Neural crest cell (in vitro differentiated cells): Measurements from ENCODE around the gene CLEC16A. TPM values are rescaled to one million over a fixed set of nuclear protein-coding genes. Genes with fewer than 3 reads are reported as not detected.

Experiments
- DNase-seq: peaks from one replicate; pipeline ENCODE4 v3.0.0; 2021; ENCODE audit warnings: low read depth, mixed read lengths, low spot score
- H3K27ac Mint-ChIP-seq: one replicate; pipeline ENCODE4 v1.8.0; 2021; ENCODE audit warnings: mild to moderate bottlenecking, mixed read lengths; ENCODE audit not compliant: unreplicated experiment
- H3K27me3 Mint-ChIP-seq: 2 replicates; pipeline ENCODE4 v1.8.0; 2021; ENCODE audit warnings: low read depth, mild to moderate bottlenecking, mixed read lengths
- H3K36me3 Mint-ChIP-seq: 2 replicates; pipeline ENCODE4 v1.8.0; 2021; ENCODE audit warnings: low read depth, mild to moderate bottlenecking, mixed read lengths
- H3K4me1 Mint-ChIP-seq: 2 replicates; pipeline ENCODE4 v1.8.0; 2021; ENCODE audit warnings: mixed read lengths
- H3K4me3 Mint-ChIP-seq: one replicate; pipeline ENCODE4 v1.8.0; 2021; ENCODE audit warnings: mild to moderate bottlenecking, mixed read lengths
- H3K9me3 Mint-ChIP-seq: 2 replicates; pipeline ENCODE4 v1.8.0; 2021; ENCODE audit warnings: mixed read lengths
- CTCF ChIP-seq: fragments of 200-600 bp; sonication (generic); conservative IDR thresholded peaks from 2 replicates; pipeline ENCODE4 v1.5.0; 2021; ENCODE audit warnings: antibody characterized with exemption, mild to moderate bottlenecking
- total RNA-seq: library from RNA; stranded (reverse); gene quantifications from 2 replicates; pipeline ENCODE4 v1.2.1, GENCODE V29; 2021

CLEC16A gene
- total RNA-seq, 1 donor from 2014 or later: 21.3 TPM

- no peak for TF ChIP-seq CTCF
- Mint-ChIP-seq H3K4me1 (peaks cover 15% of the 10 kb centered on the region), H3K27me3 (no peaks in the 10 kb centered on the region), H3K4me3 (no peak overlapping the region), H3K36me3 (no peaks in the 10 kb centered on the region), H3K27ac (no peak overlapping the region), H3K9me3 (no peaks in the 10 kb centered on the region)
- DNase-seq: no peak
Measured at GRCh38 chr16:11063448-11064201, 119.3 kb downstream of the CLEC16A start.

- TF ChIP-seq CTCF: no peak
- peaks cover 15% of the 10 kb centered on the region for H3K4me1 Mint-ChIP-seq
- H3K4me3 Mint-ChIP-seq: no peak overlapping the region
- no peak for DNase-seq
- H3K36me3 Mint-ChIP-seq: no peaks in the 10 kb centered on the region
- H3K9me3 Mint-ChIP-seq: no peaks in the 10 kb centered on the region
- no peaks in the 10 kb centered on the region for H3K27me3 Mint-ChIP-seq
- no peak overlapping the region for H3K27ac Mint-ChIP-seq
Measured at GRCh38 chr16:11064202-11064540, 119.8 kb downstream of the CLEC16A start.

- no peak overlapping the region for H3K4me3 Mint-ChIP-seq
- no peaks in the 10 kb centered on the region for H3K27me3 Mint-ChIP-seq
- H3K4me1 Mint-ChIP-seq: peaks cover 15% of the 10 kb centered on the region
- TF ChIP-seq CTCF: no peak
- no peak overlapping the region for H3K27ac Mint-ChIP-seq
- H3K36me3 Mint-ChIP-seq: no peaks in the 10 kb centered on the region
- no peaks in the 10 kb centered on the region for H3K9me3 Mint-ChIP-seq
- DNase-seq: no peak
Measured at GRCh38 chr16:11064851-11065250, 120.5 kb downstream of the CLEC16A start.

GRCh38 chr16:11066261-11066870, 122.0 kb downstream of the CLEC16A start:
- H3K4me1 Mint-ChIP-seq: peaks cover 15% of the 10 kb centered on the region
- no peaks in the 10 kb centered on the region for H3K9me3 Mint-ChIP-seq
- H3K4me3 Mint-ChIP-seq: no peak overlapping the region
- no peaks in the 10 kb centered on the region for H3K36me3 Mint-ChIP-seq
- DNase-seq: no peak
- no peak for TF ChIP-seq CTCF
- no peaks in the 10 kb centered on the region for H3K27me3 Mint-ChIP-seq
- H3K27ac Mint-ChIP-seq: no peak overlapping the region

- Mint-ChIP-seq H3K4me3 (no peak overlapping the region), H3K9me3 (no peaks in the 10 kb centered on the region), H3K27me3 (no peaks in the 10 kb centered on the region), H3K27ac (no peak overlapping the region), H3K4me1 (peaks cover 15% of the 10 kb centered on the region), H3K36me3 (no peaks in the 10 kb centered on the region)
- no peak for DNase-seq
- TF ChIP-seq CTCF: no peak
Measured at GRCh38 chr16:11067266-11067665, 122.9 kb downstream of the CLEC16A start.
